Stimulated activated CD4-positive, alpha-beta T cell treated with anti-CD3 and anti-CD28 coated beads, Interleukin-12 subunit alpha, Interleukin-12 subunit beta, amount 100 ng/mL, for 24 hours (primary cell): ENCODE data around the gene APLP2.
"Not testable (repeated sequence)": the region's sequence is repeated elsewhere in the genome, so short reads cannot be mapped to it uniquely, and the experiment has no call there.

ENCODE experiments used
- DNase-seq, 2 experiments: peaks; one replicate each; pipeline ENCODE4 v3.0.0-alpha.2; 2020; ENCODE audit warnings: low read depth in 2 of 2

The APLP2 gene

DNA sequence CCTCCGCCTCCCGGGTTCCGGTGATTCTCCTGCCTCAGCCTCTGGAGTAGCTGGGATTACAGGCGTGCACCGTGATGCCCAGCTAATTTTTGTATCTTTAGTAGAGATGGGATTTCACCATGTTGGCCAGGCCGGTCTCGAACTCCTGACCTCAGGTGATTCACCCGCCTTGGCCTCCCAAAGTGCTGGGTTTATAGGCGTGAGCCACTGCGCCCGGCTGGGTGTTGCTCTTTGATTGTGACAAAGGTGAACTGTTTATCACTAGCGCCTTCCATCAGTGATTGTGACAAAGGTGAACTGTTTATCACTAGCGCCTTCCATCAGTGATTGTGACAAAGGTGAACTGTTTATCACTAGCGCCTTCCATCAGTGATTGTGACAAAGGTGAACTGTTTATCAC lies 123.9 kb downstream of the APLP2 start:
- not testable (repeated sequence) for DNase-seq
